HAP-1 (cell line): ENCODE measurements around the gene B3GLCT.

Experiments
- DNase-seq, 2 experiments: peaks; one replicate each; pipeline ENCODE4 v3.0.0-alpha.2; 2016 to 2020; ENCODE audit warnings: low spot score in 2 of 2
- H3K27me3 ChIP-seq: fragments of 250-450 bp; sonication (Bioruptor Pico); 2 replicates; pipeline ENCODE4 v1.5.1; 2020; ENCODE audit warnings: low read depth, mild to moderate bottlenecking, moderate library complexity
- H3K36me3 ChIP-seq: fragments of 250-450 bp; sonication (Bioruptor Pico); replicated peaks from 2 replicates; pipeline ENCODE4 v1.5.1; 2020; ENCODE audit warnings: mild to moderate bottlenecking
- H3K4me1 ChIP-seq: fragments of 250-450 bp; sonication (Bioruptor Pico); 2 replicates; pipeline ENCODE4 v1.5.1; 2020; ENCODE audit warnings: mild to moderate bottlenecking
- H3K4me3 ChIP-seq: fragments of 250-450 bp; sonication (Bioruptor Pico); 2 replicates; pipeline ENCODE4 v1.5.1; 2020; ENCODE audit warnings: mild to moderate bottlenecking, moderate library complexity
- H3K9me3 ChIP-seq: fragments of 250-450 bp; sonication (Bioruptor Pico); 2 replicates; pipeline ENCODE4 v1.5.1; 2020; ENCODE audit warnings: mild to moderate bottlenecking, moderate library complexity
- in situ Hi-C: fragments of 300-500 bp; cut with MboI; formaldehyde crosslinking; loops from 3 replicates; pipeline ENCODE4 v1.14.3; 2020; ENCODE audit warnings: low sequenced_read_pairs, inconsistent platforms, mixed read lengths

Gene B3GLCT

GRCh38 chr13:31374682-31375081 is 174.9 kb downstream of the B3GLCT start:
- H3K4me1 ChIP-seq = no peaks in the 10 kb centered on the region
- H3K9me3 ChIP-seq = no peaks in the 10 kb centered on the region
- H3K36me3 ChIP-seq = no peaks in the 10 kb centered on the region
- no peaks in the 10 kb centered on the region for H3K27me3 ChIP-seq
- no peak for DNase-seq
- in situ Hi-C loops = no loop called here
- H3K4me3 ChIP-seq = no peak overlapping the region

GRCh38 chr13:31377946-31378345 is 178.2 kb downstream of the B3GLCT start:
- no peaks in the 10 kb centered on the region for H3K9me3 ChIP-seq
- DNase-seq = no peak
- no peaks in the 10 kb centered on the region for H3K27me3 ChIP-seq
- H3K4me3 ChIP-seq = no peak overlapping the region
- no peaks in the 10 kb centered on the region for H3K4me1 ChIP-seq
- in situ Hi-C loops = no loop called here
- no peaks in the 10 kb centered on the region for H3K36me3 ChIP-seq

GRCh38 chr13:31380715-31381114 is 180.9 kb downstream of the B3GLCT start:
- no peaks in the 10 kb centered on the region for H3K4me1 ChIP-seq
- H3K9me3 ChIP-seq = no peaks in the 10 kb centered on the region
- no peaks in the 10 kb centered on the region for H3K36me3 ChIP-seq
- no peaks in the 10 kb centered on the region for H3K27me3 ChIP-seq
- H3K4me3 ChIP-seq = no peak overlapping the region
- peak in 1 of 2 experiments; percentile 12 for DNase-seq
- in situ Hi-C loops = no loop called here
